ENCODE results near the gene PNKD.

The PNKD gene

GRCh38 chr2:218383892-218384519 lies 113.7 kb downstream of the PNKD start:
- no peak overlapping the region for H3K4me3 ChIP-seq (ENCODE audit: low read depth, low read length)
- TF ChIP-seq MAX (IDR thresholded peaks at IDR 0.05; ENCODE audit: low read depth, low read length) (no peak), POLR2A (IDR thresholded peaks at IDR 0.05; ENCODE audit: extremely low read depth, insufficient read length) (no peak), CTCF (IDR thresholded peaks at IDR 0.05; ENCODE audit: low read depth, low read length) (no peak), MYC (IDR thresholded peaks at IDR 0.05; ENCODE audit: low read depth, low read length) (no peak)
- peak; percentile 55 for DNase-seq (ENCODE audit: low read depth)

- H3K4me3 ChIP-seq (ENCODE audit: low read depth, low read length), result no peak overlapping the region
- no peak for TF ChIP-seq MYC (IDR thresholded peaks at IDR 0.05; ENCODE audit: low read depth, low read length)
- TF ChIP-seq CTCF (IDR thresholded peaks at IDR 0.05; ENCODE audit: low read depth, low read length), result no peak
- no peak for TF ChIP-seq POLR2A (IDR thresholded peaks at IDR 0.05; ENCODE audit: extremely low read depth, insufficient read length)
- no peak for TF ChIP-seq MAX (IDR thresholded peaks at IDR 0.05; ENCODE audit: low read depth, low read length)
- DNase-seq (ENCODE audit: low read depth), result no peak
These were observed 114.7 kb downstream of the PNKD start for GRCh38 chr2:218384975-218385374.

- TF ChIP-seq POLR2A (IDR thresholded peaks at IDR 0.05; ENCODE audit: extremely low read depth, insufficient read length) (no peak), CTCF (IDR thresholded peaks at IDR 0.05; ENCODE audit: low read depth, low read length) (no peak), MYC (IDR thresholded peaks at IDR 0.05; ENCODE audit: low read depth, low read length) (no peak), MAX (IDR thresholded peaks at IDR 0.05; ENCODE audit: low read depth, low read length) (no peak)
- no peak for DNase-seq (ENCODE audit: low read depth)
- no peak overlapping the region for H3K4me3 ChIP-seq (ENCODE audit: low read depth, low read length)
These were observed 116.4 kb downstream of the PNKD start for GRCh38 chr2:218386505-218387368.

GRCh38 chr2:218387369-218388194 lies 117.3 kb downstream of the PNKD start:
- no peak overlapping the region for H3K4me3 ChIP-seq (ENCODE audit: low read depth, low read length)
- TF ChIP-seq CTCF (IDR thresholded peaks at IDR 0.05; ENCODE audit: low read depth, low read length) (no peak), POLR2A (IDR thresholded peaks at IDR 0.05; ENCODE audit: extremely low read depth, insufficient read length) (no peak)
- no peak for DNase-seq (ENCODE audit: low read depth)

- no peak for DNase-seq (ENCODE audit: low read depth)
- H3K4me3 ChIP-seq (ENCODE audit: low read depth, low read length), result no peak overlapping the region
- no peak for TF ChIP-seq MYC (IDR thresholded peaks at IDR 0.05; ENCODE audit: low read depth, low read length)
- no peak for TF ChIP-seq MAX (IDR thresholded peaks at IDR 0.05; ENCODE audit: low read depth, low read length)
- no peak for TF ChIP-seq CTCF (IDR thresholded peaks at IDR 0.05; ENCODE audit: low read depth, low read length)
- TF ChIP-seq POLR2A (IDR thresholded peaks at IDR 0.05; ENCODE audit: extremely low read depth, insufficient read length), result no peak
These were observed 119.2 kb downstream of the PNKD start for GRCh38 chr2:218389333-218390150.

All from NB4 (cell line).